ENCODE results near the gene CXCL6. TPM values are rescaled to one million over a fixed set of nuclear protein-coding genes. Genes with fewer than 3 reads are reported as not detected.

The CXCL6 gene
- total RNA-seq, 4 donors from 2014 or later = not detected

DNA sequence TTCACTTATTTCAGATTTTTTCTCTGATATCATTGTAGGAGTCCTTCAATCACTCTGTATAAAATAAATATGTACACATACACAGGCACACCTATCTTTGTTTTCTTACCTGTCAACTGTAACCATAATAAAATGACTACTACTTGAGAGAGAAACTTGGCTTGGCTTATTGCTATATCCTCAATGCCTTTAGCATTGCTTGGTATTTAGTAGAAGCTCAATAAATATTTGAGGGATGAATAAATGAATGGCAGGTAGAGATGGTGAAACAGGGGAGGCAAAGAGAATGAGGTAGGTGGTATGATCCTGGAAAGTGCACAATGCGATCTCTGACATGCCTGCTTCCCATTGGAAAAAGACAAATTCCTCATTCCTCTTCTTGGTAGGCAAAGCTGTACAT lies 21.8 kb upstream of the CXCL6 start:
- WGBS, 2 donors (ENCODE audit: low coverage in 1 of 2) = 71 to 93% methylated on average over 1 of the region's 1 CpG
- intact Hi-C loops (cut with DNase I; ENCODE audit: low total_unique reads) (no loop called here), in situ Hi-C loops (cut with MboI; ENCODE audit: low pct_ligation_motif_present in 1 of 4, low pct_unique_long_range_greater_than_20kb in 1 of 4, low sequenced_read_pairs in 3 of 4) (no loop called here)

DNA sequence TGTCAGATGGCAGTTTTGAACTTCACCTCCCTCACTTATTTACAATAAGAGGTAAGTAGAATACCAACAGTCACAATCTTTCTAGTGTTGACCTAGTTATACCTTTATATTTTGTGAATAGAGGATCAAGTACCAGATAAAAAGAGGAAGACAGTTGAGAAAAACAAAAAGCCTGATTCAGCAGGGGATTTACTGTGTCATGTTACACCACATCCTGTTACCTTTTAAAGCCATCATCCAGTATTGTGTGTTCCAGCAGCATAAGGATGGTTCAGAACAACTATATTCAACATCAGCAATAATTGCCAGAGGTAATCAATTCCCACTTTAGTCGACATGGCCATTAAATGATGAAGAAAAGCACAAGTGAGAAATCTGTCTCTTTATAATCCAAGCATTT lies 21.3 kb upstream of the CXCL6 start:
- 42 to 44% methylated on average over 1 of the region's 1 CpG for WGBS, 2 donors (ENCODE audit: low coverage in 1 of 2)
- Histone ChIP-seq H3K4me1 (no peaks in the 10 kb centered on the region), H3K36me3 (no peaks in the 10 kb centered on the region), H3K4me3 (no peak overlapping the region), H3K9me3 (no peaks in the 10 kb centered on the region), H3K27ac (no peak overlapping the region), H3K27me3 (no peaks in the 10 kb centered on the region)
- no peak for DNase-seq
- no peak for TF ChIP-seq POLR2A (IDR thresholded peaks at IDR 0.05)
- TF ChIP-seq, protein P1, sequence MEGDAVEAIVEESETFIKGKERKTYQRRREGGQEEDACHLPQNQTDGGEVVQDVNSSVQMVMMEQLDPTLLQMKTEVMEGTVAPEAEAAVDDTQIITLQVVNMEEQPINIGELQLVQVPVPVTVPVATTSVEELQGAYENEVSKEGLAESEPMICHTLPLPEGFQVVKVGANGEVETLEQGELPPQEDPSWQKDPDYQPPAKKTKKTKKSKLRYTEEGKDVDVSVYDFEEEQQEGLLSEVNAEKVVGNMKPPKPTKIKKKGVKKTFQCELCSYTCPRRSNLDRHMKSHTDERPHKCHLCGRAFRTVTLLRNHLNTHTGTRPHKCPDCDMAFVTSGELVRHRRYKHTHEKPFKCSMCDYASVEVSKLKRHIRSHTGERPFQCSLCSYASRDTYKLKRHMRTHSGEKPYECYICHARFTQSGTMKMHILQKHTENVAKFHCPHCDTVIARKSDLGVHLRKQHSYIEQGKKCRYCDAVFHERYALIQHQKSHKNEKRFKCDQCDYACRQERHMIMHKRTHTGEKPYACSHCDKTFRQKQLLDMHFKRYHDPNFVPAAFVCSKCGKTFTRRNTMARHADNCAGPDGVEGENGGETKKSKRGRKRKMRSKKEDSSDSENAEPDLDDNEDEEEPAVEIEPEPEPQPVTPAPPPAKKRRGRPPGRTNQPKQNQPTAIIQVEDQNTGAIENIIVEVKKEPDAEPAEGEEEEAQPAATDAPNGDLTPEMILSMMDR (IDR thresholded peaks at IDR 0.05) = no peak
- TF ChIP-seq POLR2AphosphoS5 (IDR thresholded peaks at IDR 0.05) = no peak
- no peak for TF ChIP-seq EP300 (IDR thresholded peaks at IDR 0.05; ENCODE audit: low read depth)
- in situ Hi-C loops (cut with MboI; ENCODE audit: low pct_ligation_motif_present in 1 of 4, low pct_unique_long_range_greater_than_20kb in 1 of 4, low sequenced_read_pairs in 3 of 4) = no loop called here
- intact Hi-C loops (cut with DNase I; ENCODE audit: low total_unique reads) = no loop called here

More for the DNA sequence above, 21.8 kb upstream of the CXCL6 start:
- Histone ChIP-seq H3K27me3 (no peaks in the 10 kb centered on the region), H3K4me3 (no peak overlapping the region), H3K36me3 (no peaks in the 10 kb centered on the region), H3K9me3 (no peaks in the 10 kb centered on the region), H3K4me1 (no peaks in the 10 kb centered on the region), H3K27ac (no peak overlapping the region)
- no peak for DNase-seq
- TF ChIP-seq POLR2AphosphoS5 (IDR thresholded peaks at IDR 0.05) = no peak
- no peak for TF ChIP-seq EP300 (IDR thresholded peaks at IDR 0.05; ENCODE audit: low read depth)
- no peak for TF ChIP-seq POLR2A (IDR thresholded peaks at IDR 0.05)
- TF ChIP-seq, protein P1 (IDR thresholded peaks at IDR 0.05) = no peak

DNA sequence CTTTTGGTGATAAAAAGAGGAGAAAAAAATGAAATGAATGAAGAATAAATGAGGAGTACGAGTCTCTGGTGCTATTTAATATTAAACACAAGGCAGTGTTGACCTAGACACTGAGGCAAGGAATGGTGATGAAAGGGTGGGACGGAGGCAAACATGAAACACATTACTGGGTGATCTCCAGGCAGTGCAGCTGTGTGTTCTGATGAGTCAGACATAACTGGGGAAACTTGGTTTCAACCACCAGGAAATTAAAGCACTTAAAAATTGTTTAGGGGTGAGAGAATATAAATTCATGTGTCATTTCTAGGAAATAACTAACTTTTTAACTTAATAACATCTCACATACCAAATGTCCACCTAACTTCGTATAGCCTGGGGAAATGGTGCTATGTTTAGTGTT lies 19.7 kb upstream of the CXCL6 start:
- DNase-seq = no peak
- no peak for TF ChIP-seq POLR2AphosphoS5 (IDR thresholded peaks at IDR 0.05)
- TF ChIP-seq, protein P1 (IDR thresholded peaks at IDR 0.05) = no peak
- no peak for TF ChIP-seq EP300 (IDR thresholded peaks at IDR 0.05; ENCODE audit: low read depth)
- no peak for TF ChIP-seq POLR2A (IDR thresholded peaks at IDR 0.05)
- no peak overlapping the region for H3K27ac ChIP-seq
- no peak overlapping the region for H3K4me3 ChIP-seq
- H3K9me3 ChIP-seq = no peaks in the 10 kb centered on the region
- in situ Hi-C loops (cut with MboI; ENCODE audit: low pct_ligation_motif_present in 1 of 4, low pct_unique_long_range_greater_than_20kb in 1 of 4, low sequenced_read_pairs in 3 of 4) = no loop called here
- H3K4me1 ChIP-seq = no peaks in the 10 kb centered on the region
- H3K36me3 ChIP-seq = no peaks in the 10 kb centered on the region
- no peaks in the 10 kb centered on the region for H3K27me3 ChIP-seq
- intact Hi-C loops (cut with DNase I; ENCODE audit: low total_unique reads) = no loop called here
- WGBS, 2 donors (ENCODE audit: low coverage in 1 of 2) = 53 to 56% methylated on average over 3 of the region's 3 CpGs

DNA sequence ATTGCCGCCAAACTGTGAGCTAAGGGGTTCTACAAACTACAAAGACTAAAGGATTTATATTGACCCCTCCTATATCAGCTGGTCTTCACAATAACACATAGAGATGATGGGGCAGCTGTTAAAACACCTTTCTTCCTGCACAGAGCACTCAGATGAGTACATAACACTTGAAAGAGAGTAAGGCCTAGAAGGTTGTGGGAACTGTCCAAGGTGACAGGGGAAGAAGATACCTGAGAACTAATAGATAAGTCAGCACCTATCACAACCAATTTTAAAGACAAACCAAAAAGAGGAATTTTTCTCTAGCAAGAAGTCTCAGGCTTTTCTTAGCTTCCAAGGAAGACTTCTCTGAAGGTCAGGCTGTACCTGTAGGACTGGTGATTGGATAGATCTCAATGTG lies 19.1 kb upstream of the CXCL6 start:
- Histone ChIP-seq H3K4me1 (no peaks in the 10 kb centered on the region), H3K36me3 (no peaks in the 10 kb centered on the region), H3K4me3 (no peak overlapping the region), H3K27ac (no peak overlapping the region), H3K9me3 (no peaks in the 10 kb centered on the region), H3K27me3 (no peaks in the 10 kb centered on the region)
- in situ Hi-C loops (cut with MboI; ENCODE audit: low pct_ligation_motif_present in 1 of 4, low pct_unique_long_range_greater_than_20kb in 1 of 4, low sequenced_read_pairs in 3 of 4) = no loop called here
- no peak for TF ChIP-seq POLR2A (IDR thresholded peaks at IDR 0.05)
- TF ChIP-seq, protein P1 (IDR thresholded peaks at IDR 0.05) = no peak
- no peak for TF ChIP-seq POLR2AphosphoS5 (IDR thresholded peaks at IDR 0.05)
- no peak for TF ChIP-seq EP300 (IDR thresholded peaks at IDR 0.05; ENCODE audit: low read depth)
- WGBS, 2 donors (ENCODE audit: low coverage in 1 of 2) = 86% methylated on average over 1 of the region's 1 CpG; no CpG with 5 or more reads in 1 of the 2 donors
- DNase-seq = no peak
- intact Hi-C loops (cut with DNase I; ENCODE audit: low total_unique reads) = no loop called here

All from transverse colon (tissue), 4 donors.